Panc1 (cell line): Measurements from ENCODE around the gene NBEAL2. TPM values are rescaled to one million over a fixed set of nuclear protein-coding genes. Genes with fewer than 3 reads are reported as not detected.
"Not testable (repeated sequence)": the region's sequence is repeated elsewhere in the genome, so short reads cannot be mapped to it uniquely, and the experiment has no call there.

Experiments
- ATAC-seq: fragments of 200-7000 bp; cut with Tn5 transposase; 2 replicates; pipeline ENCODE4 v1.9.1; 2020; ENCODE audit warnings: mild to moderate bottlenecking, moderate library complexity
- BruUV-seq: library from RNA; stranded (reverse); fragments of 400-500 nt; replicated peaks from 2 replicates; lab custom pipeline; 2021; lab: Mats Ljungman, UMichigan
- CTCF ChIA-PET: fragments of 300-600 bp; sonication (Branson Sonifier 250); formaldehyde crosslinking; loops from one replicate; lab custom pipeline; 2022; ENCODE audit warnings: antibody characterized with exemption; lab: Charles Lee
- POLR2A ChIA-PET: fragments of 300-600 bp; sonication (Branson Sonifier 250); formaldehyde crosslinking; loops from one replicate; lab custom pipeline; 2022; ENCODE audit warnings: antibody characterized with exemption; lab: Charles Lee
- DNase-seq: peaks from one replicate; pipeline ENCODE4 v3.0.0-alpha.2; 2010; ENCODE audit warnings: low read depth, low spot score
- H3K27ac ChIP-seq: 2 replicates; pipeline ENCODE4 v1.5.1; 2011; ENCODE audit warnings: mild to moderate bottlenecking, low read length, inconsistent platforms
- H3K27me3 ChIP-seq: fragments of 200-500 bp; sonication (Bioruptor generic); 2 replicates; pipeline ENCODE4 v1.6.0; 2014; ENCODE audit warnings: low read length, inconsistent platforms; ENCODE audit not compliant: control insufficient read depth, insufficient read depth
- H3K36me3 ChIP-seq: fragments of 200-500 bp; sonication (Bioruptor generic); 2 replicates; pipeline ENCODE4 v1.5.1; 2014; ENCODE audit warnings: inconsistent platforms, mild to moderate bottlenecking, low read length, moderate library complexity; ENCODE audit not compliant: control insufficient read depth, insufficient read depth
- H3K4me1 ChIP-seq: 2 replicates; pipeline ENCODE4 v1.5.1; 2011; ENCODE audit warnings: inconsistent platforms, mild to moderate bottlenecking, low read length, moderate library complexity; ENCODE audit not compliant: control insufficient read depth, insufficient read depth
- H3K4me3 ChIP-seq, 2 experiments: 2 replicates each; pipeline ENCODE4 v1.5.1; 2011 to 2012; ENCODE audit warnings: low read depth in 2 of 2, low read length in 2 of 2, mild to moderate bottlenecking in 2 of 2, inconsistent platforms in 1 of 2, moderate library complexity in 1 of 2
- H3K9me3 ChIP-seq: fragments of 200-500 bp; sonication (Bioruptor generic); 2 replicates; pipeline ENCODE4 v1.5.1; 2014; ENCODE audit warnings: low read depth, mild to moderate bottlenecking, inconsistent platforms, low read length, moderate library complexity; ENCODE audit not compliant: control insufficient read depth, insufficient read depth
- POLR2AphosphoS5 ChIP-seq: IDR thresholded peaks from 2 replicates; pipeline ENCODE4 v1.6.1; 2012; ENCODE audit warnings: mild to moderate bottlenecking, low read depth, low read length, moderate library complexity
- SIN3A ChIP-seq: IDR thresholded peaks from 2 replicates; pipeline ENCODE4 v1.6.1; 2012; ENCODE audit warnings: low read depth, mild to moderate bottlenecking, low read length, moderate library complexity, borderline replicate concordance; ENCODE audit not compliant: insufficient read depth
- TCF7L2 ChIP-seq: IDR thresholded peaks from 2 replicates; pipeline ENCODE4 v1.6.1; 2011; ENCODE audit warnings: mild to moderate bottlenecking, low read depth, low read length, inconsistent platforms
- in situ Hi-C: cut with HindIII; loops from 2 replicates; pipeline ENCODE4 v1.10.0; 2016; ENCODE audit warnings: low sequenced_read_pairs, low pct_unique_long_range_greater_than_20kb
- intact Hi-C: fragments of 100-400 bp; cut with micrococcal nuclease; formaldehyde crosslinking; loops from one replicate; pipeline ENCODE4 v1.10.0; 2022; ENCODE audit not compliant: unreplicated experiment
- total RNA-seq: library from RNA; stranded (reverse); gene quantifications from one replicate; pipeline ENCODE4 v1.2.1, GENCODE V29; 2021; ENCODE audit not compliant: unreplicated experiment
- TF ChIP-seq, protein P1 (sequence below), 2 experiments: IDR thresholded peaks; 2 replicates each; pipeline ENCODE4 v1.6.1; 2011 to 2012; ENCODE audit warnings: low read depth in 2 of 2, control low read depth in 1 of 2, low read length in 1 of 2, mild to moderate bottlenecking in 1 of 2, moderate library complexity in 1 of 2; ENCODE audit not compliant: insufficient read depth in 1 of 2
- TF ChIP-seq, protein P2 (sequence below): fragments of 450-650 bp; IDR thresholded peaks from 2 replicates; pipeline ENCODE4 v1.5.1; 2017; ENCODE audit warnings: mild to moderate bottlenecking

Gene NBEAL2
- total RNA-seq, 1 experiment from 2014 or later: 38.8 TPM

DNA sequence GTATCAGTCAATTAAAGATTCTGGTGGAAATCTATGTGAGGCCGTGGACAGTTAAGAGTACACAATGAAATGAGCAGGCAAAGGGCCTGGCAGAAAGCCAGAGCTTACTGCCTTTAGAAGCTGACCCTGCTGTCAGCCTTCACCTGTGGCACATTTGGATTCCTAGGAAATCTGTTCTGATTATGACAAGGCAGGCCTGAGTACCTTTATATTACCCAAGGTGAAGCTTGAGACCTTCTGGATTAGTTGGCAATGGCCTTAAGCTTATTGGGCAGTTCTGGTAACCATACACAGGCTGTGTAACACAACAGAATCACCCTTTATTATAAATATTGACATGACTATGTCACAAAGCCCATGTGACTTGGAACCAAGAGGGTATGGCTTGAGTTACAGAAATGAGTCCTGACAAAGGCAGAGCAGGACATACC is 43.2 kb downstream of the NBEAL2 start:
- no peaks in the 10 kb centered on the region for H3K27me3 ChIP-seq
- intact Hi-C loops: no loop called here
- no peak for DNase-seq
- ATAC-seq: no peak
- ChIA-PET POLR2A (no interaction called here), CTCF (no interaction called here)
- H3K4me1 ChIP-seq: no peaks in the 10 kb centered on the region
- H3K9me3 ChIP-seq: no peaks in the 10 kb centered on the region
- in situ Hi-C loops: no loop called here
- H3K27ac ChIP-seq: no peak overlapping the region
- TF ChIP-seq TCF7L2: no peak
- TF ChIP-seq, protein P1, sequence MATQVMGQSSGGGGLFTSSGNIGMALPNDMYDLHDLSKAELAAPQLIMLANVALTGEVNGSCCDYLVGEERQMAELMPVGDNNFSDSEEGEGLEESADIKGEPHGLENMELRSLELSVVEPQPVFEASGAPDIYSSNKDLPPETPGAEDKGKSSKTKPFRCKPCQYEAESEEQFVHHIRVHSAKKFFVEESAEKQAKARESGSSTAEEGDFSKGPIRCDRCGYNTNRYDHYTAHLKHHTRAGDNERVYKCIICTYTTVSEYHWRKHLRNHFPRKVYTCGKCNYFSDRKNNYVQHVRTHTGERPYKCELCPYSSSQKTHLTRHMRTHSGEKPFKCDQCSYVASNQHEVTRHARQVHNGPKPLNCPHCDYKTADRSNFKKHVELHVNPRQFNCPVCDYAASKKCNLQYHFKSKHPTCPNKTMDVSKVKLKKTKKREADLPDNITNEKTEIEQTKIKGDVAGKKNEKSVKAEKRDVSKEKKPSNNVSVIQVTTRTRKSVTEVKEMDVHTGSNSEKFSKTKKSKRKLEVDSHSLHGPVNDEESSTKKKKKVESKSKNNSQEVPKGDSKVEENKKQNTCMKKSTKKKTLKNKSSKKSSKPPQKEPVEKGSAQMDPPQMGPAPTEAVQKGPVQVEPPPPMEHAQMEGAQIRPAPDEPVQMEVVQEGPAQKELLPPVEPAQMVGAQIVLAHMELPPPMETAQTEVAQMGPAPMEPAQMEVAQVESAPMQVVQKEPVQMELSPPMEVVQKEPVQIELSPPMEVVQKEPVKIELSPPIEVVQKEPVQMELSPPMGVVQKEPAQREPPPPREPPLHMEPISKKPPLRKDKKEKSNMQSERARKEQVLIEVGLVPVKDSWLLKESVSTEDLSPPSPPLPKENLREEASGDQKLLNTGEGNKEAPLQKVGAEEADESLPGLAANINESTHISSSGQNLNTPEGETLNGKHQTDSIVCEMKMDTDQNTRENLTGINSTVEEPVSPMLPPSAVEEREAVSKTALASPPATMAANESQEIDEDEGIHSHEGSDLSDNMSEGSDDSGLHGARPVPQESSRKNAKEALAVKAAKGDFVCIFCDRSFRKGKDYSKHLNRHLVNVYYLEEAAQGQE (IDR thresholded peaks at IDR 0.05; ENCODE audit: insufficient read depth in 1 of 2, low read depth in 2 of 2, low read length in 1 of 2): no peak
- H3K36me3 ChIP-seq: peaks cover 5% of the 10 kb centered on the region; the same call in 1 of the 2 replicates
- H3K4me3 ChIP-seq: no peak overlapping the region
- no TSS peak for BruUV-seq

DNA sequence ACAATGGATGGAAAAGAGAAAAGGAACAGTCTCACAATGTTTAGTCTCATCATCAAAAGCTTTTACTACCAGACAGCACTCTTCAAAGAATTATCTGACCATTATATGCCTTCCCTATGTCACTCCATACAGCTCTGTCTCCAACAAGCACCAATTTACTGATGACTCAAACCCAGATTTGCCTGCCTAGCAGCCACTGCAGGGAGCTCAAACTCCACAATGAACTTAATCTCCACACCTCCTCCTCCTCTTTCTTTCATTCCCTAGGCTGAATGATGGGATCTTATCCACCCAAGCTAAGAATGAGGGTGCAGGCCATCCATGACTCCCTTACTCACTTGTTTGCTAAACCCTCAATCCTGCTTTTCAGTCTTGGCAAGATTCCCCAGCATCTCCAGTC is 45.5 kb downstream of the NBEAL2 start:
- TF ChIP-seq SIN3A (no peak), POLR2AphosphoS5 (no peak), TCF7L2 (no peak)
- TF ChIP-seq, protein P2, sequence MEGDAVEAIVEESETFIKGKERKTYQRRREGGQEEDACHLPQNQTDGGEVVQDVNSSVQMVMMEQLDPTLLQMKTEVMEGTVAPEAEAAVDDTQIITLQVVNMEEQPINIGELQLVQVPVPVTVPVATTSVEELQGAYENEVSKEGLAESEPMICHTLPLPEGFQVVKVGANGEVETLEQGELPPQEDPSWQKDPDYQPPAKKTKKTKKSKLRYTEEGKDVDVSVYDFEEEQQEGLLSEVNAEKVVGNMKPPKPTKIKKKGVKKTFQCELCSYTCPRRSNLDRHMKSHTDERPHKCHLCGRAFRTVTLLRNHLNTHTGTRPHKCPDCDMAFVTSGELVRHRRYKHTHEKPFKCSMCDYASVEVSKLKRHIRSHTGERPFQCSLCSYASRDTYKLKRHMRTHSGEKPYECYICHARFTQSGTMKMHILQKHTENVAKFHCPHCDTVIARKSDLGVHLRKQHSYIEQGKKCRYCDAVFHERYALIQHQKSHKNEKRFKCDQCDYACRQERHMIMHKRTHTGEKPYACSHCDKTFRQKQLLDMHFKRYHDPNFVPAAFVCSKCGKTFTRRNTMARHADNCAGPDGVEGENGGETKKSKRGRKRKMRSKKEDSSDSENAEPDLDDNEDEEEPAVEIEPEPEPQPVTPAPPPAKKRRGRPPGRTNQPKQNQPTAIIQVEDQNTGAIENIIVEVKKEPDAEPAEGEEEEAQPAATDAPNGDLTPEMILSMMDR: no peak
- TF ChIP-seq, protein P1 (IDR thresholded peaks at IDR 0.05; ENCODE audit: insufficient read depth in 1 of 2, low read depth in 2 of 2, low read length in 1 of 2): no peak
- H3K27ac ChIP-seq: no peak overlapping the region
- no peak overlapping the region for H3K4me3 ChIP-seq
- H3K27me3 ChIP-seq: no peaks in the 10 kb centered on the region
- POLR2A ChIA-PET: no interaction called here
- CTCF ChIA-PET: no interaction called here
- intact Hi-C loops (no loop called here), in situ Hi-C loops (no loop called here)
- no TSS peak for BruUV-seq
- ATAC-seq: no peak; the same call in 1 of the 2 replicates
- peaks cover 2% of the 10 kb centered on the region; the same call in 1 of the 2 replicates for H3K36me3 ChIP-seq
- H3K4me1 ChIP-seq: no peaks in the 10 kb centered on the region
- no peaks in the 10 kb centered on the region for H3K9me3 ChIP-seq
- no peak for DNase-seq

DNA sequence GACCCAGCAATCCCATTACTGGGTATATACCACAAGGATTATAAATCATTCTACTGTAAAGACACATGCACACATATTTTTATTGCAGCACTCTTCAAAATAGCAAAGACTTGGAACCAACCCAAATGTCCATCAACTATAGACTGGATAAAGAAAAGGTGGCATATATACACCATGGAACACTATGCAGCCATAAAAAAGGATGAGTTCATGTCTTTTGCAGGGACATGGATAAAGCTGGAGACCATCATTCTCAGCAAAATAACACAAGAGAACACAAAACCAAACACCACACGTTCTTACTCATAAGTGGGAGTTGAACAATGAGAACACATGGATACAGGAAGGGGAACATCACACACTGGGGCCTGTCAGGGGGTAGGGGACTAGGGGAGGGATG is 47.0 kb downstream of the NBEAL2 start:
- H3K27me3 ChIP-seq, H3K9me3 ChIP-seq, H3K36me3 ChIP-seq, H3K4me1 ChIP-seq, BruUV-seq, ATAC-seq, CTCF ChIA-PET, POLR2A ChIA-PET, DNase-seq, in situ Hi-C loops, H3K4me3 ChIP-seq, intact Hi-C loops, H3K27ac ChIP-seq: not testable (repeated sequence)
